NT2/D1 (cell line): ENCODE results near the gene RBPJL.

Source experiments
- SUZ12 ChIP-seq: IDR thresholded peaks from 2 replicates; pipeline ENCODE4 v1.6.1; 2011; ENCODE audit not compliant: insufficient read length, insufficient read depth; ENCODE audit errors: extremely low read depth
- YY1 ChIP-seq: IDR thresholded peaks from 2 replicates; pipeline ENCODE4 v1.6.1; 2011; ENCODE audit not compliant: insufficient read length, insufficient read depth

DNA sequence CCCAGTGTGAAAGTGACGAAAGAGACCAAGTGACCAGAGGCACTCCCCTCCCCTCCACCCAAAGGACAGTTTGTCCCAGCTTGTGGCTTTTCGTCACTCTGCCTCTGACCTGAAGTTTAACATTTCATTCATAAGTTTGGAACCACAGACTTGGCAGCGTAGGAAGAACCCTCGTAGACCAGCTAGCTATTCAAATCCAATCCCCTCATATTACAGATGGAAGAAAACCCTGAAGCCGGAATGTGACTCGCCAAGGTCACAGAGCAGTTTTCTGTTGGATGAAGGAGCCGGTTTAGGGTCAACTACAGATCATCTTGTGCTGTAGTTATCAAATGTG lies 52.4 kb downstream of the RBPJL start:
- TF ChIP-seq SUZ12, result no peak
- no peak for TF ChIP-seq YY1
